Vagina (tissue), 2 donors: ENCODE data around the gene ADNP2. TPM values are rescaled to one million over a fixed set of nuclear protein-coding genes. Genes with fewer than 3 reads are reported as not detected.
A peak's percentile ranks its signal among the peaks of the same experiment; 100 is the strongest.

ENCODE experiments used
- DNase-seq, 2 donors: peaks; one replicate each; pipeline ENCODE4 v3.0.0-alpha.2; 2017; ENCODE audit errors: extremely low spot score in 2 of 2
- H3K27ac ChIP-seq: fragments of 200-600 bp; sonication (generic); one replicate; pipeline ENCODE4 v1.5.1; 2019
- H3K27me3 ChIP-seq: fragments of 200-600 bp; sonication (generic); one replicate; pipeline ENCODE4 v1.5.1; 2019
- H3K36me3 ChIP-seq, 2 donors: fragments of 200-600 bp; sonication (generic); one replicate each; pipeline ENCODE4 v1.5.1; 2017 to 2019
- H3K4me1 ChIP-seq: fragments of 200-600 bp; sonication (generic); one replicate; pipeline ENCODE4 v1.5.1; 2019
- H3K4me3 ChIP-seq, 2 donors: fragments of 200-600 bp; sonication (generic); 1 replicate in 1 of 2; 2 replicates in 1 of 2; pipeline ENCODE4 v1.5.1; 2016 to 2019
- H3K9me3 ChIP-seq: fragments of 200-600 bp; sonication (generic); one replicate; pipeline ENCODE4 v1.5.1; 2019
- CTCF ChIP-seq, 3 experiments: fragments of 450-650 bp in 2 of 3; fragments of 200-600 bp in 1 of 3; sonication (generic) in 1 of 3; IDR thresholded peaks; one replicate each; pipeline ENCODE4 v1.5.1; 2017 to 2019; ENCODE audit warnings: antibody characterized with exemption in 3 of 3, mild to moderate bottlenecking in 2 of 3, moderate library complexity in 2 of 3
- POLR2A ChIP-seq, 2 donors: fragments of 450-650 bp; IDR thresholded peaks; one replicate each; pipeline ENCODE4 v1.6.1; 2017; ENCODE audit warnings: antibody characterized with exemption in 2 of 2, mild to moderate bottlenecking in 2 of 2, moderate library complexity in 2 of 2
- POLR2AphosphoS5 ChIP-seq, 2 donors: sonication (generic); formaldehyde crosslinking; IDR thresholded peaks; one replicate each; pipeline ENCODE4 v1.9.0; 2017; ENCODE audit warnings: antibody characterized with exemption in 2 of 2, mild to moderate bottlenecking in 2 of 2, low read depth in 1 of 2; ENCODE audit not compliant: insufficient read depth in 1 of 2
- intact Hi-C: fragments of 100-400 bp; cut with DNase I; formaldehyde crosslinking; loops from one replicate; pipeline ENCODE4 v1.15.1; 2023
- total RNA-seq: library from RNA; depleted of rRNA; stranded (reverse); fragments of >200 nt; gene quantifications from one replicate; pipeline ENCODE4 v1.2.3, GENCODE V29; 2016

The ADNP2 gene
- total RNA-seq, 1 donor from 2014 or later, result 21.4 TPM

- no peak overlapping the region for H3K4me3 ChIP-seq
- H3K27ac ChIP-seq, result peak overlapping the region; percentile 27
- no peak for DNase-seq
- no peaks in the 10 kb centered on the region for H3K27me3 ChIP-seq
- peaks cover 61% of the 10 kb centered on the region for H3K4me1 ChIP-seq
- H3K9me3 ChIP-seq, result no peaks in the 10 kb centered on the region
- H3K36me3 ChIP-seq, result no peaks in the 10 kb centered on the region
- intact Hi-C loops, result no loop called here
- TF ChIP-seq POLR2AphosphoS5 (IDR thresholded peaks at IDR 0.05; ENCODE audit: insufficient read depth in 1 of 2, low read depth in 1 of 2) (peak in 1 of 2 donors; percentile 7), POLR2A (IDR thresholded peaks at IDR 0.05) (no peak), CTCF (IDR thresholded peaks at IDR 0.05) (no peak)
These were observed 70.9 kb downstream of the ADNP2 start for GRCh38 chr18:80179857-80180558.

- TF ChIP-seq POLR2A (IDR thresholded peaks at IDR 0.05), result no peak
- TF ChIP-seq POLR2AphosphoS5 (IDR thresholded peaks at IDR 0.05; ENCODE audit: insufficient read depth in 1 of 2, low read depth in 1 of 2), result no peak
- TF ChIP-seq CTCF (IDR thresholded peaks at IDR 0.05), result no peak
- intact Hi-C loops, result no loop called here
- peaks cover 54% of the 10 kb centered on the region for H3K4me1 ChIP-seq
- DNase-seq, result no peak
- no peak overlapping the region for H3K4me3 ChIP-seq
- H3K9me3 ChIP-seq, result no peaks in the 10 kb centered on the region
- peak overlapping the region; percentile 27 for H3K27ac ChIP-seq
- no peaks in the 10 kb centered on the region for H3K27me3 ChIP-seq
- no peaks in the 10 kb centered on the region for H3K36me3 ChIP-seq
These were observed 71.9 kb downstream of the ADNP2 start for GRCh38 chr18:80180778-80181564.

- Histone ChIP-seq H3K36me3 (no peaks in the 10 kb centered on the region), H3K27ac (no peak overlapping the region), H3K4me3 (no peak overlapping the region), H3K4me1 (peaks cover 47% of the 10 kb centered on the region), H3K27me3 (no peaks in the 10 kb centered on the region), H3K9me3 (no peaks in the 10 kb centered on the region)
- DNase-seq, result no peak
- TF ChIP-seq CTCF (IDR thresholded peaks at IDR 0.05), result no peak
- no peak for TF ChIP-seq POLR2A (IDR thresholded peaks at IDR 0.05)
- TF ChIP-seq POLR2AphosphoS5 (IDR thresholded peaks at IDR 0.05; ENCODE audit: insufficient read depth in 1 of 2, low read depth in 1 of 2), result no peak
- intact Hi-C loops, result no loop called here
These were observed 72.8 kb downstream of the ADNP2 start for GRCh38 chr18:80181642-80182461.

- H3K27me3 ChIP-seq, result no peaks in the 10 kb centered on the region
- no peak overlapping the region for H3K4me3 ChIP-seq
- no peaks in the 10 kb centered on the region for H3K36me3 ChIP-seq
- H3K27ac ChIP-seq, result no peak overlapping the region
- H3K9me3 ChIP-seq, result no peaks in the 10 kb centered on the region
- H3K4me1 ChIP-seq, result peaks cover 41% of the 10 kb centered on the region
- intact Hi-C loops, result no loop called here
- no peak for DNase-seq
- TF ChIP-seq POLR2AphosphoS5 (IDR thresholded peaks at IDR 0.05; ENCODE audit: insufficient read depth in 1 of 2, low read depth in 1 of 2), result no peak
- TF ChIP-seq POLR2A (IDR thresholded peaks at IDR 0.05), result no peak
- TF ChIP-seq CTCF (IDR thresholded peaks at IDR 0.05), result no peak
These were observed 73.8 kb downstream of the ADNP2 start for GRCh38 chr18:80182855-80183254.
